ENCODE results near the gene CDHR1. TPM values are rescaled to one million over a fixed set of nuclear protein-coding genes. Genes with fewer than 3 reads are reported as not detected.

The CDHR1 gene
- total and polyA plus RNA-seq, 10 of the 15 experiments (the other 5 are each of a cell fraction or from before 2014, with no cell fraction given), result 0.17 to 3.0 (median 0.34) TPM

DNA sequence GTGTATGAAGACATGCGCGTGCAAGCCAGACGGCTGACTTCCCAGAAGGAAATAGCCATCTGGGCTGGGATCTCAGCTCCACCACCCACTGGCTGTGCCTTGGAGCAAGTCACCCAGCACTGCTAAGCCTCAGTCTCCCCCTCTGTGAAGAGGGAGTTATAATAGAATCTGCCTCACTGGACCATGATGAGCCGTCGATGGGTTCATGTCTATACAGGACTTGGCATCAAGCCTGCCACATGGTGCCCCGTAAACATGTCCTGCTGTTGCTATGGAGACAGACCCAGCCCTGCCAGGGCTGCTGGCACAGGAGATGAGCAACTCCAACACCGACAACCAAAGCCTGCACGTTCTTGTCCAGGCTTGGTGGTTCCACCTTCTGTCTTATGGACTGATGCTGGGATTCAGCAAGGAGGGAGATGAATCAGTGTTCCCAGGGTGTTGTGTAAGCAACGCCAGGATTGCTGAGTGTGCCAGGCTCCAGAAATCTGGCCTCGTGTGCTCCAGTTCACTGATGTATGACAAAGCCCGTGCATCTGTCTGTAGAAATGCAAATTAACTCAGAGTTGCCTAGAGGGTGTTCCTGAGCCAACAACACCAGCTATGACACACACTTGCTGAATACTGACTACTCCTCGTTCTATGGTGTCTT, 15.2 kb upstream of the CDHR1 start (continued):
- TF ChIP-seq, protein P1, sequence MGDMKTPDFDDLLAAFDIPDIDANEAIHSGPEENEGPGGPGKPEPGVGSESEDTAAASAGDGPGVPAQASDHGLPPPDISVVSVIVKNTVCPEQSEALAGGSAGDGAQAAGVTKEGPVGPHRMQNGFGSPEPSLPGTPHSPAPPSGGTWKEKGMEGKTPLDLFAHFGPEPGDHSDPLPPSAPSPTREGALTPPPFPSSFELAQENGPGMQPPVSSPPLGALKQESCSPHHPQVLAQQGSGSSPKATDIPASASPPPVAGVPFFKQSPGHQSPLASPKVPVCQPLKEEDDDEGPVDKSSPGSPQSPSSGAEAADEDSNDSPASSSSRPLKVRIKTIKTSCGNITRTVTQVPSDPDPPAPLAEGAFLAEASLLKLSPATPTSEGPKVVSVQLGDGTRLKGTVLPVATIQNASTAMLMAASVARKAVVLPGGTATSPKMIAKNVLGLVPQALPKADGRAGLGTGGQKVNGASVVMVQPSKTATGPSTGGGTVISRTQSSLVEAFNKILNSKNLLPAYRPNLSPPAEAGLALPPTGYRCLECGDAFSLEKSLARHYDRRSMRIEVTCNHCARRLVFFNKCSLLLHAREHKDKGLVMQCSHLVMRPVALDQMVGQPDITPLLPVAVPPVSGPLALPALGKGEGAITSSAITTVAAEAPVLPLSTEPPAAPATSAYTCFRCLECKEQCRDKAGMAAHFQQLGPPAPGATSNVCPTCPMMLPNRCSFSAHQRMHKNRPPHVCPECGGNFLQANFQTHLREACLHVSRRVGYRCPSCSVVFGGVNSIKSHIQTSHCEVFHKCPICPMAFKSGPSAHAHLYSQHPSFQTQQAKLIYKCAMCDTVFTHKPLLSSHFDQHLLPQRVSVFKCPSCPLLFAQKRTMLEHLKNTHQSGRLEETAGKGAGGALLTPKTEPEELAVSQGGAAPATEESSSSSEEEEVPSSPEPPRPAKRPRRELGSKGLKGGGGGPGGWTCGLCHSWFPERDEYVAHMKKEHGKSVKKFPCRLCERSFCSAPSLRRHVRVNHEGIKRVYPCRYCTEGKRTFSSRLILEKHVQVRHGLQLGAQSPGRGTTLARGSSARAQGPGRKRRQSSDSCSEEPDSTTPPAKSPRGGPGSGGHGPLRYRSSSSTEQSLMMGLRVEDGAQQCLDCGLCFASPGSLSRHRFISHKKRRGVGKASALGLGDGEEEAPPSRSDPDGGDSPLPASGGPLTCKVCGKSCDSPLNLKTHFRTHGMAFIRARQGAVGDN (IDR thresholded peaks at IDR 0.05), result 0 out of 2 replicates have a peak, but pooled peaks have one; percentile 50
- TF ChIP-seq, protein P2, sequence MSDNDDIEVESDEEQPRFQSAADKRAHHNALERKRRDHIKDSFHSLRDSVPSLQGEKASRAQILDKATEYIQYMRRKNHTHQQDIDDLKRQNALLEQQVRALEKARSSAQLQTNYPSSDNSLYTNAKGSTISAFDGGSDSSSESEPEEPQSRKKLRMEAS (IDR thresholded peaks at IDR 0.05; ENCODE audit: low read depth, low read length), result 0 out of 2 replicates have a peak, but pooled peaks have one; percentile 40
- TF ChIP-seq, protein P3, sequence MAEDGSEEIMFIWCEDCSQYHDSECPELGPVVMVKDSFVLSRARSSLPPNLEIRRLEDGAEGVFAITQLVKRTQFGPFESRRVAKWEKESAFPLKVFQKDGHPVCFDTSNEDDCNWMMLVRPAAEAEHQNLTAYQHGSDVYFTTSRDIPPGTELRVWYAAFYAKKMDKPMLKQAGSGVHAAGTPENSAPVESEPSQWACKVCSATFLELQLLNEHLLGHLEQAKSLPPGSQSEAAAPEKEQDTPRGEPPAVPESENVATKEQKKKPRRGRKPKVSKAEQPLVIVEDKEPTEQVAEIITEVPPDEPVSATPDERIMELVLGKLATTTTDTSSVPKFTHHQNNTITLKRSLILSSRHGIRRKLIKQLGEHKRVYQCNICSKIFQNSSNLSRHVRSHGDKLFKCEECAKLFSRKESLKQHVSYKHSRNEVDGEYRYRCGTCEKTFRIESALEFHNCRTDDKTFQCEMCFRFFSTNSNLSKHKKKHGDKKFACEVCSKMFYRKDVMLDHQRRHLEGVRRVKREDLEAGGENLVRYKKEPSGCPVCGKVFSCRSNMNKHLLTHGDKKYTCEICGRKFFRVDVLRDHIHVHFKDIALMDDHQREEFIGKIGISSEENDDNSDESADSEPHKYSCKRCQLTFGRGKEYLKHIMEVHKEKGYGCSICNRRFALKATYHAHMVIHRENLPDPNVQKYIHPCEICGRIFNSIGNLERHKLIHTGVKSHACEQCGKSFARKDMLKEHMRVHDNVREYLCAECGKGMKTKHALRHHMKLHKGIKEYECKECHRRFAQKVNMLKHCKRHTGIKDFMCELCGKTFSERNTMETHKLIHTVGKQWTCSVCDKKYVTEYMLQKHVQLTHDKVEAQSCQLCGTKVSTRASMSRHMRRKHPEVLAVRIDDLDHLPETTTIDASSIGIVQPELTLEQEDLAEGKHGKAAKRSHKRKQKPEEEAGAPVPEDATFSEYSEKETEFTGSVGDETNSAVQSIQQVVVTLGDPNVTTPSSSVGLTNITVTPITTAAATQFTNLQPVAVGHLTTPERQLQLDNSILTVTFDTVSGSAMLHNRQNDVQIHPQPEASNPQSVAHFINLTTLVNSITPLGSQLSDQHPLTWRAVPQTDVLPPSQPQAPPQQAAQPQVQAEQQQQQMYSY (CRISPR knock-in tag; IDR thresholded peaks at IDR 0.05), result no peak
- TF ChIP-seq EP300 (IDR thresholded peaks at IDR 0.05; ENCODE audit: borderline replicate concordance in 1 of 2, control insufficient read depth in 1 of 2, low read depth in 2 of 2, low read length in 2 of 2) (no peak), NFYB (IDR thresholded peaks at IDR 0.05; ENCODE audit: insufficient read depth, low read depth, low read length) (no peak), NRF1 (conservative IDR thresholded peaks at IDR 0.05; ENCODE audit: low read depth, low read length) (no peak), SMARCA5 (IDR thresholded peaks at IDR 0.05) (no peak), DPF2 (IDR thresholded peaks at IDR 0.05) (0 out of 2 replicates have a peak, but pooled peaks have one; percentile 23), ATF7 (IDR thresholded peaks at IDR 0.05; ENCODE audit: low read depth) (0 out of 2 replicates have a peak, but pooled peaks have one; percentile 18), CEBPB (IDR thresholded peaks at IDR 0.05; ENCODE audit: borderline replicate concordance in 1 of 2, low read depth in 2 of 2, low read length in 2 of 2) (no peak), ZNF274 (IDR thresholded peaks at IDR 0.05; ENCODE audit: insufficient read depth, insufficient read length) (no peak), JUNB (IDR thresholded peaks at IDR 0.05) (no peak), SREBF2 (IDR thresholded peaks at IDR 0.05; ENCODE audit: low read length) (no peak), IRF4 (IDR thresholded peaks at IDR 0.05; ENCODE audit: low read depth, low read length) (no peak), JUND (IDR thresholded peaks at IDR 0.05; ENCODE audit: low read depth, low read length) (no peak)
- TF ChIP-seq, protein P4, sequence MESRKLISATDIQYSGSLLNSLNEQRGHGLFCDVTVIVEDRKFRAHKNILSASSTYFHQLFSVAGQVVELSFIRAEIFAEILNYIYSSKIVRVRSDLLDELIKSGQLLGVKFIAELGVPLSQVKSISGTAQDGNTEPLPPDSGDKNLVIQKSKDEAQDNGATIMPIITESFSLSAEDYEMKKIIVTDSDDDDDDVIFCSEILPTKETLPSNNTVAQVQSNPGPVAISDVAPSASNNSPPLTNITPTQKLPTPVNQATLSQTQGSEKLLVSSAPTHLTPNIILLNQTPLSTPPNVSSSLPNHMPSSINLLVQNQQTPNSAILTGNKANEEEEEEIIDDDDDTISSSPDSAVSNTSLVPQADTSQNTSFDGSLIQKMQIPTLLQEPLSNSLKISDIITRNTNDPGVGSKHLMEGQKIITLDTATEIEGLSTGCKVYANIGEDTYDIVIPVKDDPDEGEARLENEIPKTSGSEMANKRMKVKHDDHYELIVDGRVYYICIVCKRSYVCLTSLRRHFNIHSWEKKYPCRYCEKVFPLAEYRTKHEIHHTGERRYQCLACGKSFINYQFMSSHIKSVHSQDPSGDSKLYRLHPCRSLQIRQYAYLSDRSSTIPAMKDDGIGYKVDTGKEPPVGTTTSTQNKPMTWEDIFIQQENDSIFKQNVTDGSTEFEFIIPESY (IDR thresholded peaks at IDR 0.05), result no peak
- TF ChIP-seq, protein P5, sequence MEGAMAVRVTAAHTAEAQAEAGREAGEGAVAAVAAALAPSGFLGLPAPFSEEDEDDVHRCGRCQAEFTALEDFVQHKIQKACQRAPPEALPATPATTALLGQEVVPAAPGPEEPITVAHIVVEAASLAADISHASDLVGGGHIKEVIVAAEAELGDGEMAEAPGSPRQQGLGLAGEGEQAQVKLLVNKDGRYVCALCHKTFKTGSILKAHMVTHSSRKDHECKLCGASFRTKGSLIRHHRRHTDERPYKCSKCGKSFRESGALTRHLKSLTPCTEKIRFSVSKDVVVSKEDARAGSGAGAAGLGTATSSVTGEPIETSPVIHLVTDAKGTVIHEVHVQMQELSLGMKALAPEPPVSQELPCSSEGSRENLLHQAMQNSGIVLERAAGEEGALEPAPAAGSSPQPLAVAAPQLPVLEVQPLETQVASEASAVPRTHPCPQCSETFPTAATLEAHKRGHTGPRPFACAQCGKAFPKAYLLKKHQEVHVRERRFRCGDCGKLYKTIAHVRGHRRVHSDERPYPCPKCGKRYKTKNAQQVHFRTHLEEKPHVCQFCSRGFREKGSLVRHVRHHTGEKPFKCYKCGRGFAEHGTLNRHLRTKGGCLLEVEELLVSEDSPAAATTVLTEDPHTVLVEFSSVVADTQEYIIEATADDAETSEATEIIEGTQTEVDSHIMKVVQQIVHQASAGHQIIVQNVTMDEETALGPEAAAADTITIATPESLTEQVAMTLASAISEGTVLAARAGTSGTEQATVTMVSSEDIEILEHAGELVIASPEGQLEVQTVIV (IDR thresholded peaks at IDR 0.05; ENCODE audit: borderline replicate concordance, partially characterized antibody), result no peak
